Measurements from ENCODE around the gene TXNRD2.

TXNRD2 gene

GRCh38 chr22:19969141-19969928 lies 27.7 kb upstream of the TXNRD2 start:
- Histone ChIP-seq H4K20me1 (ENCODE audit: insufficient read depth, low read length) (0 out of 2 replicates have a peak, but pooled peaks cover 4% of the 10 kb centered on the region), H3K27ac (ENCODE audit: low read length) (no peak overlapping the region), H3K9me3 (ENCODE audit: insufficient read depth, low read length) (no peaks in the 10 kb centered on the region), H2AFZ (ENCODE audit: low read depth, low read length) (no peak overlapping the region), H3K36me3 (replicated peaks; ENCODE audit: low read depth, low read length) (no peaks in the 10 kb centered on the region), H3K9ac (ENCODE audit: low read length) (no peak overlapping the region), H3K27me3 (ENCODE audit: low read depth, low read length) (no peaks in the 10 kb centered on the region), H3K4me1 (ENCODE audit: low read length) (no peaks in the 10 kb centered on the region), H3K4me3 (ENCODE audit: low read length) (no peak overlapping the region), H3K79me2 (ENCODE audit: low read length) (no peaks in the 10 kb centered on the region), H3K4me2 (ENCODE audit: low read length) (no peak overlapping the region)
- TF ChIP-seq, protein P1, sequence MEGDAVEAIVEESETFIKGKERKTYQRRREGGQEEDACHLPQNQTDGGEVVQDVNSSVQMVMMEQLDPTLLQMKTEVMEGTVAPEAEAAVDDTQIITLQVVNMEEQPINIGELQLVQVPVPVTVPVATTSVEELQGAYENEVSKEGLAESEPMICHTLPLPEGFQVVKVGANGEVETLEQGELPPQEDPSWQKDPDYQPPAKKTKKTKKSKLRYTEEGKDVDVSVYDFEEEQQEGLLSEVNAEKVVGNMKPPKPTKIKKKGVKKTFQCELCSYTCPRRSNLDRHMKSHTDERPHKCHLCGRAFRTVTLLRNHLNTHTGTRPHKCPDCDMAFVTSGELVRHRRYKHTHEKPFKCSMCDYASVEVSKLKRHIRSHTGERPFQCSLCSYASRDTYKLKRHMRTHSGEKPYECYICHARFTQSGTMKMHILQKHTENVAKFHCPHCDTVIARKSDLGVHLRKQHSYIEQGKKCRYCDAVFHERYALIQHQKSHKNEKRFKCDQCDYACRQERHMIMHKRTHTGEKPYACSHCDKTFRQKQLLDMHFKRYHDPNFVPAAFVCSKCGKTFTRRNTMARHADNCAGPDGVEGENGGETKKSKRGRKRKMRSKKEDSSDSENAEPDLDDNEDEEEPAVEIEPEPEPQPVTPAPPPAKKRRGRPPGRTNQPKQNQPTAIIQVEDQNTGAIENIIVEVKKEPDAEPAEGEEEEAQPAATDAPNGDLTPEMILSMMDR (IDR thresholded peaks at IDR 0.05; ENCODE audit: low read depth, low read length) = no peak

DNA sequence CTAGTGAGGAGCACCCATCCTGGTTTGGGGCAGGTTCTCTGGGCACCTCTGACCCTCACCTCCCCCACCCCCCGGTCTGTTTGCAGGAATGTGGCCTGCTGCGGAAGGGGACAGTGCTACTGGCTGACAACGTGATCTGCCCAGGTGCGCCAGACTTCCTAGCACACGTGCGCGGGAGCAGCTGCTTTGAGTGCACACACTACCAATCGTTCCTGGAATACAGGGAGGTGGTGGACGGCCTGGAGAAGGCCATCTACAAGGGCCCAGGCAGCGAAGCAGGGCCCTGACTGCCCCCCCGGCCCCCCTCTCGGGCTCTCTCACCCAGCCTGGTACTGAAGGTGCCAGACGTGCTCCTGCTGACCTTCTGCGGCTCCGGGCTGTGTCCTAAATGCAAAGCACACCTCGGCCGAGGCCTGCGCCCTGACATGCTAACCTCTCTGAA lies 26.9 kb upstream of the TXNRD2 start:
- no peak overlapping the region for H3K27ac ChIP-seq (ENCODE audit: low read length)
- H3K4me2 ChIP-seq (ENCODE audit: low read length) = no peak overlapping the region
- H3K4me1 ChIP-seq (ENCODE audit: low read length) = no peaks in the 10 kb centered on the region
- no peak overlapping the region for H3K4me3 ChIP-seq (ENCODE audit: low read length)
- H4K20me1 ChIP-seq (ENCODE audit: insufficient read depth, low read length) = 0 out of 2 replicates have a peak, but pooled peaks cover 4% of the 10 kb centered on the region
- H3K9ac ChIP-seq (ENCODE audit: low read length) = no peak overlapping the region
- H3K79me2 ChIP-seq (ENCODE audit: low read length) = no peaks in the 10 kb centered on the region
- no peaks in the 10 kb centered on the region for H3K36me3 ChIP-seq (replicated peaks; ENCODE audit: low read depth, low read length)
- TF ChIP-seq EZH2phosphoT487 (IDR thresholded peaks at IDR 0.05; ENCODE audit: low read depth) = no peak
- TF ChIP-seq, protein P1 (IDR thresholded peaks at IDR 0.05; ENCODE audit: low read depth, low read length) = no peak
- H3K9me3 ChIP-seq (ENCODE audit: insufficient read depth, low read length) = no peaks in the 10 kb centered on the region
- H3K27me3 ChIP-seq (ENCODE audit: low read depth, low read length) = no peaks in the 10 kb centered on the region
- H2AFZ ChIP-seq (ENCODE audit: low read depth, low read length) = no peak overlapping the region

GRCh38 chr22:19967850-19968449 lies 26.3 kb upstream of the TXNRD2 start:
- 0 out of 2 replicates have a peak, but pooled peaks cover 4% of the 10 kb centered on the region for H4K20me1 ChIP-seq (ENCODE audit: insufficient read depth, low read length)
- H3K9me3 ChIP-seq (ENCODE audit: insufficient read depth, low read length) = no peaks in the 10 kb centered on the region
- TF ChIP-seq, protein P1 (IDR thresholded peaks at IDR 0.05; ENCODE audit: low read depth, low read length) = no peak
- TF ChIP-seq EZH2phosphoT487 (IDR thresholded peaks at IDR 0.05; ENCODE audit: low read depth) = no peak
- H3K27me3 ChIP-seq (ENCODE audit: low read depth, low read length) = no peaks in the 10 kb centered on the region
- H3K4me1 ChIP-seq (ENCODE audit: low read length) = no peaks in the 10 kb centered on the region
- H3K4me3 ChIP-seq (ENCODE audit: low read length) = no peak overlapping the region
- H3K79me2 ChIP-seq (ENCODE audit: low read length) = no peaks in the 10 kb centered on the region
- no peaks in the 10 kb centered on the region for H3K36me3 ChIP-seq (replicated peaks; ENCODE audit: low read depth, low read length)
- H2AFZ ChIP-seq (ENCODE audit: low read depth, low read length) = no peak overlapping the region
- H3K4me2 ChIP-seq (ENCODE audit: low read length) = no peak overlapping the region
- H3K9ac ChIP-seq (ENCODE audit: low read length) = no peak overlapping the region
- no peak overlapping the region for H3K27ac ChIP-seq (ENCODE audit: low read length)

- no peak overlapping the region for H3K9ac ChIP-seq (ENCODE audit: low read length)
These were observed 25.5 kb upstream of the TXNRD2 start for GRCh38 chr22:19966908-19967750.

More at GRCh38 chr22:19966908-19967750, 25.5 kb upstream of the TXNRD2 start:
- no peak overlapping the region for H3K4me2 ChIP-seq (ENCODE audit: low read length)
- no peaks in the 10 kb centered on the region for H3K79me2 ChIP-seq (ENCODE audit: low read length)
- peaks cover under 1% of the 10 kb centered on the region for H3K4me1 ChIP-seq (ENCODE audit: low read length)
- H2AFZ ChIP-seq (ENCODE audit: low read depth, low read length) = no peak overlapping the region
- H4K20me1 ChIP-seq (ENCODE audit: insufficient read depth, low read length) = 0 out of 2 replicates have a peak, but pooled peaks cover 4% of the 10 kb centered on the region
- H3K9me3 ChIP-seq (ENCODE audit: insufficient read depth, low read length) = no peaks in the 10 kb centered on the region
- H3K4me3 ChIP-seq (ENCODE audit: low read length) = no peak overlapping the region
- H3K36me3 ChIP-seq (replicated peaks; ENCODE audit: low read depth, low read length) = no peaks in the 10 kb centered on the region
- H3K27ac ChIP-seq (ENCODE audit: low read length) = no peak overlapping the region
- TF ChIP-seq, protein P1 (IDR thresholded peaks at IDR 0.05; ENCODE audit: low read depth, low read length) = no peak
- H3K27me3 ChIP-seq (ENCODE audit: low read depth, low read length) = no peaks in the 10 kb centered on the region
